Hepatocyte (in vitro differentiated cells): Measurements from ENCODE around the gene PHF14.

Experiments
- EZH2 ChIP-seq: fragments of 200-600 bp; sonication (generic); IDR thresholded peaks from 2 replicates; pipeline ENCODE4 v1.6.1; 2016; ENCODE audit warnings: antibody characterized with exemption, mild to moderate bottlenecking, borderline replicate concordance
- EZH2phosphoT487 ChIP-seq: fragments of 200-600 bp; sonication (generic); IDR thresholded peaks from one replicate; pipeline ENCODE4 v1.6.1; 2018; ENCODE audit warnings: antibody characterized with exemption, mild to moderate bottlenecking, low read depth, moderate library complexity; ENCODE audit not compliant: unreplicated experiment, severe bottlenecking
- TF ChIP-seq, protein P1 (sequence below): fragments of 200-600 bp; sonication (generic); IDR thresholded peaks from 2 replicates; pipeline ENCODE4 v1.5.1; 2016; ENCODE audit warnings: antibody characterized with exemption, mild to moderate bottlenecking; ENCODE audit not compliant: poor library complexity

DNA sequence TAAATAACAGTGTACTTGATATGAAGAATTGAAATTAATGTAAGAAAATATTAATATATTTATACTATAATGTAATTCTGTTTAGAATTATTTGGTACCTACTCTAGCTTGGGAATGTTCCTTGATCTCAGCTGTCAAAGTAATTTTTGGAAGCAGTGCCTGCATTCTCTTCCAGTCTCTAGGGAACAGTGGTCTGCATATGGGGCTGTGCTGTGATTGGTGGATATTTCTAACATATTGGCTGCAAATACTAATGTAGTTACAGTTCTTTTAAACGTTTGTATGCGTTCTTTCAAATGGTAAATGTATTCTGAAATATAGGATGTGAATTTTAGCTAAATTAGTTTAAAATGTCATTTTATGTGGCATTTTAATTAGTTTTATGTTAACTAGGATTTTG, 87.2 kb downstream of the PHF14 start:
- TF ChIP-seq, protein P1, sequence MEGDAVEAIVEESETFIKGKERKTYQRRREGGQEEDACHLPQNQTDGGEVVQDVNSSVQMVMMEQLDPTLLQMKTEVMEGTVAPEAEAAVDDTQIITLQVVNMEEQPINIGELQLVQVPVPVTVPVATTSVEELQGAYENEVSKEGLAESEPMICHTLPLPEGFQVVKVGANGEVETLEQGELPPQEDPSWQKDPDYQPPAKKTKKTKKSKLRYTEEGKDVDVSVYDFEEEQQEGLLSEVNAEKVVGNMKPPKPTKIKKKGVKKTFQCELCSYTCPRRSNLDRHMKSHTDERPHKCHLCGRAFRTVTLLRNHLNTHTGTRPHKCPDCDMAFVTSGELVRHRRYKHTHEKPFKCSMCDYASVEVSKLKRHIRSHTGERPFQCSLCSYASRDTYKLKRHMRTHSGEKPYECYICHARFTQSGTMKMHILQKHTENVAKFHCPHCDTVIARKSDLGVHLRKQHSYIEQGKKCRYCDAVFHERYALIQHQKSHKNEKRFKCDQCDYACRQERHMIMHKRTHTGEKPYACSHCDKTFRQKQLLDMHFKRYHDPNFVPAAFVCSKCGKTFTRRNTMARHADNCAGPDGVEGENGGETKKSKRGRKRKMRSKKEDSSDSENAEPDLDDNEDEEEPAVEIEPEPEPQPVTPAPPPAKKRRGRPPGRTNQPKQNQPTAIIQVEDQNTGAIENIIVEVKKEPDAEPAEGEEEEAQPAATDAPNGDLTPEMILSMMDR, result no peak
- TF ChIP-seq EZH2 (no peak), EZH2phosphoT487 (no peak)
